Measurements from ENCODE around the gene TDRD12.

TDRD12 gene

DNA sequence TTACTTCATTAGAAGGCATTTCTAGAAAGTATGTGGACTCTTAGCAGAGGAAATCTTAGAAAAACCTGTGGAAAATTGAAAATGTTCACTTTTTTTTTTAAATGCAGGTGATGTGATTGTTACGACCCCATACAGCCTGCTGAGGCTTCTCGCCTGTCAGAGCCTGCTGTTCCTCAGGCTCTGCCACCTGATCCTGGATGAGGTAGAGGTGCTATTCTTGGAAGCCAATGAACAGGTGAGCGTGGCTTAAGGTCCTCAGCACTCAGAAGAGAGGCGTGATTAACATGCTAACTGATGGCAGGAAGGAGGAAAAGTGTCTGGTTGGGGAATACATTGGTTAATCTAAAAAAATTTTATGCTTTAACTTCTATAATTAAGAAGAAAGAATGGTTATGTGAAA lies 78.6 kb downstream of the TDRD12 start:
- TF ChIP-seq, protein P1, sequence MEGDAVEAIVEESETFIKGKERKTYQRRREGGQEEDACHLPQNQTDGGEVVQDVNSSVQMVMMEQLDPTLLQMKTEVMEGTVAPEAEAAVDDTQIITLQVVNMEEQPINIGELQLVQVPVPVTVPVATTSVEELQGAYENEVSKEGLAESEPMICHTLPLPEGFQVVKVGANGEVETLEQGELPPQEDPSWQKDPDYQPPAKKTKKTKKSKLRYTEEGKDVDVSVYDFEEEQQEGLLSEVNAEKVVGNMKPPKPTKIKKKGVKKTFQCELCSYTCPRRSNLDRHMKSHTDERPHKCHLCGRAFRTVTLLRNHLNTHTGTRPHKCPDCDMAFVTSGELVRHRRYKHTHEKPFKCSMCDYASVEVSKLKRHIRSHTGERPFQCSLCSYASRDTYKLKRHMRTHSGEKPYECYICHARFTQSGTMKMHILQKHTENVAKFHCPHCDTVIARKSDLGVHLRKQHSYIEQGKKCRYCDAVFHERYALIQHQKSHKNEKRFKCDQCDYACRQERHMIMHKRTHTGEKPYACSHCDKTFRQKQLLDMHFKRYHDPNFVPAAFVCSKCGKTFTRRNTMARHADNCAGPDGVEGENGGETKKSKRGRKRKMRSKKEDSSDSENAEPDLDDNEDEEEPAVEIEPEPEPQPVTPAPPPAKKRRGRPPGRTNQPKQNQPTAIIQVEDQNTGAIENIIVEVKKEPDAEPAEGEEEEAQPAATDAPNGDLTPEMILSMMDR (IDR thresholded peaks at IDR 0.05; ENCODE audit: low read depth, low read length), result no peak
- Histone ChIP-seq H3K27ac (no peak overlapping the region), H3K9me3 (ENCODE audit: severe bottlenecking) (no peaks in the 10 kb centered on the region), H3K27me3 (ENCODE audit: insufficient read depth, low read depth, severe bottlenecking) (no peaks in the 10 kb centered on the region), H3K36me3 (no peaks in the 10 kb centered on the region), H3K4me3 (ENCODE audit: low read depth, low read length) (no peak overlapping the region)
- DNase-seq, result peak; percentile 22

- Histone ChIP-seq H3K36me3 (no peaks in the 10 kb centered on the region), H3K9me3 (ENCODE audit: severe bottlenecking) (no peaks in the 10 kb centered on the region), H3K27me3 (ENCODE audit: insufficient read depth, low read depth, severe bottlenecking) (no peaks in the 10 kb centered on the region), H3K4me3 (ENCODE audit: low read depth, low read length) (no peak overlapping the region), H3K27ac (no peak overlapping the region)
- TF ChIP-seq, protein P1 (IDR thresholded peaks at IDR 0.05; ENCODE audit: low read depth, low read length), result no peak
- DNase-seq, result no peak
Measured at GRCh38 chr19:32800191-32800590, 80.6 kb downstream of the TDRD12 start.

GRCh38 chr19:32800754-32801153 lies 81.2 kb downstream of the TDRD12 start:
- Histone ChIP-seq H3K27ac (no peak overlapping the region), H3K36me3 (no peaks in the 10 kb centered on the region), H3K4me3 (ENCODE audit: low read depth, low read length) (no peak overlapping the region), H3K27me3 (ENCODE audit: insufficient read depth, low read depth, severe bottlenecking) (no peaks in the 10 kb centered on the region), H3K9me3 (ENCODE audit: severe bottlenecking) (no peaks in the 10 kb centered on the region)
- DNase-seq, result no peak
- TF ChIP-seq, protein P1 (IDR thresholded peaks at IDR 0.05; ENCODE audit: low read depth, low read length), result no peak

DNA sequence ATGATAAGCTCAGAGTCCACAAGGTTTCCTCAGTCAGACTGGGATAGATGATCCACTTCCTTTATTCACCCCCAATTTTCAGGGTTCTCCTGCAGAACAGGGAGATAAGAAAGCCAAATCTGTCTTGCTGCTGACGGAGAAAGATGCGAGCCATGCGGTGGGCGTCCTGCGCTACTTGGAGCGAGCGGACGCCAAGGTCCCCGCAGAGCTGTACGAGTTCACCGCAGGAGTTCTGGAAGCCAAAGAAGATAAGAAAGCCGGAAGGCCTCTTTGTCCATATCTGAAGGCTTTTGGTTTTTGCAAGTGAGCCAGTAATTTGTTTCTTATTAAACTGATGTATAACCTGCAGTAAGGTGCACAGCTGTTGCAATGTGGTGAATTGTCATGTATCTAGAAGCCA lies 83.3 kb downstream of the TDRD12 start:
- H3K36me3 ChIP-seq, result no peaks in the 10 kb centered on the region
- H3K9me3 ChIP-seq (ENCODE audit: severe bottlenecking), result no peaks in the 10 kb centered on the region
- no peaks in the 10 kb centered on the region for H3K27me3 ChIP-seq (ENCODE audit: insufficient read depth, low read depth, severe bottlenecking)
- H3K27ac ChIP-seq, result no peak overlapping the region
- H3K4me3 ChIP-seq (ENCODE audit: low read depth, low read length), result no peak overlapping the region
- DNase-seq, result no peak
- TF ChIP-seq, protein P1 (IDR thresholded peaks at IDR 0.05; ENCODE audit: low read depth, low read length), result no peak

DNA sequence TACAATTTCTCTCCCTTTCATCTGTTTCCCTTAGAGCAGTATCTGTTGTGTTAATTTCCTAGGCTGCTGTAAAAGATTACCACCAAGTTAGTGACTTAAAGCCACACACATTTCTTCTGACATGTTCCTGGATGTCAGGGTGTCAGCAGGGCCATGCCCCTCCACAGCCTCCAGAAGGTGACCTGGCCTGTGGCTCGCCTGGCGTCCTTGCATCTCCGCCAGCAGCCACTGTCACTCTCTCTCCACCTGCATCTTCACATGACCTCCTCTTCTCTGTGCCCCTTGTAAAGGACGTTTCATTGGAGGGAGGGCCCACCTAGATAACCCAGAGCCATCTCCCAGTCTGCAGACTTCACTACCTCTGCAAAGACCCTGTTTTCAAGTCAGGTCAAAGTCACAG lies 88.7 kb downstream of the TDRD12 start:
- no peaks in the 10 kb centered on the region for H3K36me3 ChIP-seq
- DNase-seq, result no peak
- H3K27ac ChIP-seq, result no peak overlapping the region
- H3K27me3 ChIP-seq (ENCODE audit: insufficient read depth, low read depth, severe bottlenecking), result no peaks in the 10 kb centered on the region
- H3K4me3 ChIP-seq (ENCODE audit: low read depth, low read length), result no peak overlapping the region
- no peaks in the 10 kb centered on the region for H3K9me3 ChIP-seq (ENCODE audit: severe bottlenecking)
- TF ChIP-seq, protein P1 (IDR thresholded peaks at IDR 0.05; ENCODE audit: low read depth, low read length), result no peak

DNA sequence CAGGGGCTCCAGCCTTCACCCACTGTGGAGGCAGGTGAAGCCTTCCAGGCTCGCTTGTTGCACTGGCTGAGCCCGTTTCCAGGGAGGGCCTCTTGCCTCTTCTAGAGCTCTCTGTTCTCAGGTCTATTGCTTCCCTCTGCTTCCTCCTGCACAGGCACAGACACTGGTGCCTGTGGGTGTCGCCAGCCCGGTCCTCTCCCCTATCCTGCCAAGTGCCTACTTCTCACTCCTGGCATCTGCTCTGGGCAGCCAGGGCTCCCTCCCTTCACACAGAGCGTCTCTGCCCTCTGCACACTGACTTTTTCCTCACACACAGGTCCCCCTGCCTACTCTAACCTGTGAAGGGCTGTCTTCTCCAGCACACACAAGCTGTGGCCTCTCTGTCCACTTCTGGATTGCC lies 89.7 kb downstream of the TDRD12 start:
- DNase-seq, result no peak
- no peaks in the 10 kb centered on the region for H3K9me3 ChIP-seq (ENCODE audit: severe bottlenecking)
- TF ChIP-seq, protein P1 (IDR thresholded peaks at IDR 0.05; ENCODE audit: low read depth, low read length), result no peak

More for the DNA sequence above, 89.7 kb downstream of the TDRD12 start:
- Histone ChIP-seq H3K27me3 (ENCODE audit: insufficient read depth, low read depth, severe bottlenecking) (no peaks in the 10 kb centered on the region), H3K36me3 (no peaks in the 10 kb centered on the region), H3K4me3 (ENCODE audit: low read depth, low read length) (no peak overlapping the region), H3K27ac (no peak overlapping the region)

Data from WERI-Rb-1 (cell line).